ENCODE data around the gene PYGO2.
"Not testable (repeated sequence)": the region's sequence is repeated elsewhere in the genome, so short reads cannot be mapped to it uniquely, and the experiment has no call there.

PYGO2 gene

GRCh38 chr1:154910851-154911250 lies 50.7 kb downstream of the PYGO2 start:
- no peak for DNase-seq (ENCODE audit: low read depth in 2 of 2)

- no peak for DNase-seq (ENCODE audit: low read depth in 2 of 2)
Measured at GRCh38 chr1:154908937-154909336, 52.6 kb downstream of the PYGO2 start.

- DNase-seq (ENCODE audit: low read depth in 2 of 2) = not testable (repeated sequence)
Measured at GRCh38 chr1:154908129-154908528, 53.5 kb downstream of the PYGO2 start.
